ENCODE results near the gene EMC9.

EMC9 gene

GRCh38 chr14:24162093-24162492, 20.7 kb upstream of the EMC9 start:
- TF ChIP-seq FOXP2 (optimal IDR thresholded peaks at IDR 0.05; ENCODE audit: borderline replicate concordance, extremely low read depth, extremely low read length, insufficient read depth), result no peak
- TF ChIP-seq POLR2AphosphoS5 (IDR thresholded peaks at IDR 0.05; ENCODE audit: low read depth, low read length), result no peak
- TF ChIP-seq TAF1 (IDR thresholded peaks at IDR 0.05; ENCODE audit: borderline replicate concordance, insufficient read depth, low read length), result no peak
- no peak for TF ChIP-seq REST (IDR thresholded peaks at IDR 0.05; ENCODE audit: insufficient read depth in 1 of 2, low read depth in 2 of 2, low read length in 2 of 2)
- no peak for TF ChIP-seq SIN3A (IDR thresholded peaks at IDR 0.05; ENCODE audit: borderline replicate concordance, insufficient read depth, low read length)

- TF ChIP-seq FOXP2 (optimal IDR thresholded peaks at IDR 0.05; ENCODE audit: borderline replicate concordance, extremely low read depth, extremely low read length, insufficient read depth) (peak; percentile 73), SIN3A (IDR thresholded peaks at IDR 0.05; ENCODE audit: borderline replicate concordance, insufficient read depth, low read length) (no peak), TAF1 (IDR thresholded peaks at IDR 0.05; ENCODE audit: borderline replicate concordance, insufficient read depth, low read length) (no peak), POLR2AphosphoS5 (IDR thresholded peaks at IDR 0.05; ENCODE audit: low read depth, low read length) (peak; percentile 69)
Measured at GRCh38 chr14:24160850-24161804, 19.7 kb upstream of the EMC9 start, which contains the start of gene IRF9. Gene IRF9, plus strand, starts transcription at chr14:24161265. Its CDS starts 880 bp downstream, at chr14:24162145.

DNA sequence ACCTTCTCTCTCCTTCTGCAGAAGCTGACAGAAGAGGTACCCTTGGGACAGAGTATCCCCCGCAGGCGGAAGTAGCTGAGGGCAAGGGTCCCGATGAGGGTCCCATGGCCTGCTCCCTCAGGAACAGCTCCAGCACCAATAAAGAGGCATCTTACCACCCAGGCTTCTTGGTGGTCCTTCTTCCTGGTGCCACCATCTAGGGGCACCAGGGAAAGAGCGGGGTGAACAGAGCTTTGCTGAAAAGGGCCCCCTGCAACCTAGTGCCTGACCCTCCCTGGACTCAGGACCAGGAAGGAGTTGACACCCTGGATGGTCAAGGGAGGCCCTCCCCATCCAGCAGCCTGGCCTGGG, 19.1 kb upstream of the EMC9 start:
- no peak for TF ChIP-seq REST (IDR thresholded peaks at IDR 0.05; ENCODE audit: insufficient read depth in 1 of 2, low read depth in 2 of 2, low read length in 2 of 2)
- no peak for TF ChIP-seq TAF1 (IDR thresholded peaks at IDR 0.05; ENCODE audit: borderline replicate concordance, insufficient read depth, low read length)
- TF ChIP-seq SIN3A (IDR thresholded peaks at IDR 0.05; ENCODE audit: borderline replicate concordance, insufficient read depth, low read length), result no peak
- TF ChIP-seq POLR2AphosphoS5 (IDR thresholded peaks at IDR 0.05; ENCODE audit: low read depth, low read length), result no peak
- TF ChIP-seq FOXP2 (optimal IDR thresholded peaks at IDR 0.05; ENCODE audit: borderline replicate concordance, extremely low read depth, extremely low read length, insufficient read depth), result no peak

DNA sequence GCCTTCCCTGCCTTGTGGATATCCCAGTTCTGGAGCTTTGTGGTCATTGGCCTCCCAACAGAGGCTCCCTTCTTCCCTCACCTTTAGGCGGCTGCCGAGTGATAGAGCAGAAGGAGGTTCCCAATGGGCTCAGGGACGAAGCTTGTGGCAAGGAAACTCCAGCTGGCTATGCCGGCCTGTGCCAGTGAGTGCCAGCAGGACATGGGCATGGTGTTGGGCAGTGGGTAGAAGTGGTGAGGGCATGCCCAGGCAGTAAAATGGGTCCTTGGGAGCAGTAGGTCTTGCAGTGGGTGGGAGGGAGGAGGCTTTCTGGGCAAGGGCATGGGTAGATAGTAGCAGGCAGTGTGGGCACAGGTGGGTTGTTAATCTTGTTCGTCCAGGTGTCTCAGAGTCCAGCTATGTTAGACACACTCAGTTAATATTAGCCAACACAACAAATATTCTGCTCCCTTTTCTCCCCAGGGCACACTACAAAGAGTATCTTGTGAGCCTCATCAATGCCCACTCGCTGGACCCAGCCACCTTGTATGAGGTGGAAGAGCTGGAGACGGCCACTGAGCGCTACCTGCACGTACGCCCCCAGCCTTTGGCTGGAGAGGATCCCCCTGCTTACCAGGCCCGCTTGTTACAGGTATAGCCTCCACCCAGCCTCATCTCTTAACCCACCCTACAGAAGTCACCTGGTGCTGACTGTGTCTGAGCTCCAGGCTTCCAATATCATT, 18.5 kb upstream of the EMC9 start:
- TF ChIP-seq SIN3A (IDR thresholded peaks at IDR 0.05; ENCODE audit: borderline replicate concordance, insufficient read depth, low read length) (no peak), POLR2AphosphoS5 (IDR thresholded peaks at IDR 0.05; ENCODE audit: low read depth, low read length) (no peak)

- TF ChIP-seq SIN3A (IDR thresholded peaks at IDR 0.05; ENCODE audit: borderline replicate concordance, insufficient read depth, low read length) (no peak), REST (IDR thresholded peaks at IDR 0.05; ENCODE audit: insufficient read depth in 1 of 2, low read depth in 2 of 2, low read length in 2 of 2) (no peak), TAF1 (IDR thresholded peaks at IDR 0.05; ENCODE audit: borderline replicate concordance, insufficient read depth, low read length) (no peak), FOXP2 (optimal IDR thresholded peaks at IDR 0.05; ENCODE audit: borderline replicate concordance, extremely low read depth, extremely low read length, insufficient read depth) (no peak), POLR2AphosphoS5 (IDR thresholded peaks at IDR 0.05; ENCODE audit: low read depth, low read length) (no peak)
Measured at GRCh38 chr14:24157331-24157730, 15.9 kb upstream of the EMC9 start.

Data from PFSK-1 (cell line).